Measurements from ENCODE around the gene AFMID.

The AFMID gene

GRCh38 chr17:78180083-78180482 lies 7.1 kb upstream of the AFMID start:
- DNase-seq = peak; percentile 6

DNA sequence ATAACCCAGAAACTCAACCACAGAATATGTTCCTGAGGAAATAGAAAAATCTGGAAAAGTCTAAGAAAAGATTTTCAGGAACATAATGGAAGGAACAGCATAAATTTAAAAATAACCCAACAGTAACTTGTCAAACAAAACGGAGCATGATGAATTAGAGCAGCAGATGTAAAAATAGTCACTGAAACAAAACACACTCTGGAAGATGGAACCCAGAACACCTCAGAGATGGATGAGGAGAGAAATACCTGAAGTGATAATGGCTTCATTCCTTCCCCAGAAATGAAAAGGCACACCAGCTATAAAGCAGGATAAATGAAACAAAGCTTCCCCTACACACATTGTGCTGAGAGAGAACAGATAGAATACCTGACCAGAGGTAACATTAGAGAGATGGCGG lies 6.7 kb upstream of the AFMID start:
- DNase-seq = no peak

DNA sequence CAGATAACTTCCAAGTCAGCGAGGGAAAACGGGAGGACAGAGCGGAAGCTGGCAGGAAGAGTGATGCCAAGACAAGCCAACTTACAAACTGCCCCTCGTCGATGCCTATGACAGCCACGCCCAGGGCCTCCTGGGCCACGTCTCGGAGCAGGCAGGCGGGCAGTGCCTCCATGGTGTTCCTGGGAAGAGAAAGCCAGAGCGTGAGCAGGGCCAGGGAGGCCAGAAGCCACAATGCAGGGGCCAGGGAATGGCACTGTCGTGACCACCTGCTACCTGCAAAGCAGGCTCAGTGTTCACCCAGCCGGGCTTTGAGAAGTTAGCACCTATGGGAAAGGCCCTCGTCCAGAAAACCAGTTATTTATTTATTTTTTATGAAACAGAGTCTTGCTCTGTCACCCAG lies 4.7 kb upstream of the AFMID start:
- no peak for DNase-seq

DNA sequence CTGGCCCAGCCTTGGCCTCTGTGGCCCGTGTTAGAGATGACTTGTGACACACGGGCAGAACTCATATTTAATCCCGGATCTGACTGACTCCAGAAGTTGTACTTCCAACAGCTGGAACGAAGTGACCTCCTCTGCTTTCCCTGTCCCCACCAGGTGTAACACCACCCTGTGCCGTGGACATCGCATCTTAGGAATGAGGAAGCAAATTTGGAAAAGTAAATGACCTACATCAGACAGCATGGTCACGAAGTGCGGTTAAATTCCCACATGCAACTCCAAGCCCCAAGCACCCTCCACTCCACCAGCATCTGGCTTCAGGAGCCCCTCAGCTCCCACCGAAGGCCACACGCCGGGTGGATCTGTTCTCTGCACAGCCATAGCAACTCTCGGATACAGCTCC lies 3.2 kb upstream of the AFMID start:
- DNase-seq = no peak

DNA sequence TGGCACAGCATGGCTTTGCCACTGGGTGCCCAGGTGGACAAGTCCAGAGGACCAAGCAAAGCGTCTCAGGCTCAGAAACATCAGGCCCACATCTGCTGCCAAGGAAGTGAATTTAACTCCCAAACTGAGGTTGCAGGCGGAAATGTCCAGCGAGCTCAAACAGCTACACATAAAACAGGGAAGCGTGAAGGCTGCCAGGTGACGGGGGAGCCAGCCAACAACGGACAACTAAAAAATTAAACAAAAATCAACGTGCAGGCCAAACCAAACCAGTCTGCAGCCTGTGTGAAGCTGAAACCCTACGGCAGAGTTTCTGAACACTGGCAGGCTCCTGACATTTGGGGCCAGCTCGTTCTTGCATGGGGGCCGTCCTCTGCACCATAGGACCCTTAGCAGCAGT lies 2.8 kb upstream of the AFMID start:
- no peak for DNase-seq

- no peak for DNase-seq
Measured at GRCh38 chr17:78184868-78185267, 2.3 kb upstream of the AFMID start.

GRCh38 chr17:78185981-78186691 lies 1.0 kb upstream of the AFMID start:
- no peak for DNase-seq

- DNase-seq = no peak
Measured at GRCh38 chr17:78196716-78197115, 9.6 kb downstream of the AFMID start.

DNA sequence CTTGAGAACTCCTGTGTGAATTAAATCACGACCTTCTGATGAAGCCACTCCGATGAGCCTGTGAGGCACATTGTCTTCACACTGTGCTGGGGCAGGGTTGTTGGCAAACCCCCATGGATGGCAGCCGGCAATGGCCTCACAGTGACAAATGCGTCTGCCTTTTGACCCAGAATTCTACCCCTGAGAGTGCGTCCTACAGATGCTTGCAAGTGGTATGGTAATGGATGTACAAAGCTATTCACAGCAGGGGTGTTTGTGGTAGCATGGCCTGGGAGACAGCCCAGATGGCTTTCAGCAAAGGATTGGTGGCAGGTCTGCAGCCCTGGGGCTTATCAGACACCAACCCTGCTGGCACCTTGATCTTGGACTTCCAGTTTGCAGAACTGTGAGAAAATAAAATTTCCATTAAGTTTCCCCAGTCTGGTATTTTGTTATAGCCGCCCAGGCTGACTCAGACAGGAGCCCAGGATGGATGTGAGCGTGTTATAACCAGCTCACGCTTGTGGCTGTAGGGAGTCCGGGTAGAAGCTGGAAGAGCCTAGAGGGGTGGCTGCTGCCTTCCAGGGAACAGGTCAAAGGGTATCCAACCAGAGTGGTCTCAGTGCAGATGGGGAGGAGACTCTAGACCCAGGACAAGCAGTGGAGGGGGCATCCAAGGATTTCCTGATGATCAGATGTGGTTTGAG lies 10.1 kb downstream of the AFMID start:
- no peak for DNase-seq

GRCh38 chr17:78200451-78200850 lies 13.3 kb downstream of the AFMID start:
- no peak for DNase-seq

- DNase-seq = no peak
Measured at GRCh38 chr17:78202666-78203065, 15.5 kb downstream of the AFMID start.

DNA sequence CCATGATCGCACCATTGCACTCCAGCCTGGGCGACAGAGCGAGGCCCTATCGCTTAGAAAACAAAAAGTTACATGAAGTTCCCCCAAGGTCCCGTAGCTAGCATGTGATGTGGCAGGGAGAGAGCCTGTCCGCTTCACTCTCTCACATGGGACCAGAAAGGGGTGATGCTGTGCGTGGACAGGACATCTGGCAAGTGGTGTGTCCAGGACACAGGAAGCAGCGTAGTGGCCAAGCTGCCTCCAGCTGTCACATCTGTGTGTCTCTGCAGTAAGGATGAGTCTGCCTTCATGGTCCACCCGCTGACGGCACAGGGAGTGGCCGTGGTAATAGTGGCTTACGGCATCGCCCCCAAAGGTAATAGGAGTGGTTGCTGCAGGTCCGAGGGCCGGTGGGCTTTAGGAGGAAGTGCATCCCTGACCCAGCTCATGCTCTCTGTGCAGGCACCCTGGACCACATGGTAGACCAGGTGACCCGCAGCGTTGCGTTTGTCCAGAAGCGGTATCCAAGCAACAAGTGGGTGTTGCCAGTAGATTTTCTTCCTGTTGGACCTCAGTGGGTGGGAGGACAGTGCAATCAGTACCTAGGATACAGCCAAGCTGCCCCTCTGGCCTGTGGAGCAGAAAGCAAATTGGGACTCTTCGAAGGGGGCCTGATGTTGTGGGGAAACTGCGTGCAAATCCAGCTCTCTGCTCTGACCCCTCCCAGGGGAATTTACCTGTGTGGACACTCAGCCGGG lies 17.4 kb downstream of the AFMID start:
- DNase-seq = no peak

- no peak for DNase-seq
Measured at GRCh38 chr17:78205124-78205775, 18.1 kb downstream of the AFMID start.

DNA sequence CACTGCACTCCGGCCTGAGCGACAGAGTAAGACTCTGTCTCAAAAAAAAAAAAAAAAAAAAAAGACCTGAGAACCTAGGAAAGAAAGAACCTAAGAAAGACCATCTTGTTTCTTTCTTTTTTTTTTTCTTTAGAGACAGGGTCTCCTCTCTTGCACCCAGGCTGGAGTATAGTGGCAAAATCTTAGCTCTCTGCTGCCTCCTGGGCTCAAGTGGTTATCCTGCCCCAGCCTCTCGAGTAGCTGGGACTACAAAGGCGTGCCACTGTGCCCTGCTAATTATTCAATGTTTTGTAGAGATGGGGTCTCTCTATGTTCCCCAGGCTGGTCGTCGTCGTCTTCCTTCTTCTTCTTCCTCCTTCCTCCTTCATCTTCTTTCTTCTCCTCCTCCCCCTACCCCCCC lies 19.1 kb downstream of the AFMID start:
- DNase-seq = no peak

DNA sequence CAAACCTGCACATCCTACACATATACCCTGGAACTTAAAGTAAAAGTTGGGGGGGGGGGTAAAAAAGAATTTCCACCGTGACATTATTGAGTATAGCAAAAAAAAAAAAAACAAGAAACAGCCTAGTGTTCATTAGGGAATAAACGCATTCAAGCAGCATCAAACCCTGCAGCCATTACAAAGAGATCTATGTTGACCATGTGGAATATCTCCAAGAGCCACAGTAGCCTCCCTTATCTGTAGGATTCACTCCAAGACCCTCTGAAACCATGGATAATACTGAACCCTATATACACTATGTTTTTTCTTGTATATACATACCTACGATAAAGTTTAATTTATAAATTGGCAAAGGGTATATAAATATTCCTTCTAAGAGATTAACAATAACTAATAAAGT lies 21.3 kb downstream of the AFMID start:
- no peak for DNase-seq

DNA sequence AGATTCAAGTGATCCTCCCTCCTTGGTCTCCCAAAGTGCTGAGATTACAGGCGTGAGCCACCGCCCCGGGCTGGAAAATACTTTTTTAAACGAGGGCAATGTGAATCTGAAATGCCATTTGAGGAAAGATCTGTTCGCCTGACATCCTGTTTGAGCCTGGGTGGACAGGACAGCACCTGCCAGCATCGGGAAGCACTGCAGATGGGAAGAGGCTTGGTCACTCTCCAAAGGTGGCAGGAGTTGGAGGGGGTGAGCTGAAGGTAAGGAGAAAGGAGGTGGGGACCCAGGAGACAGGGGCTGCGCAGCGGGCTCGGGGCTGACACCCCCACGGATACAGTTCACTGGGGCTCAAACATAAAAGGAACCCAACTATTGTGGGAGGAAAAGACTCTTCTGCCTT lies 22.9 kb downstream of the AFMID start:
- DNase-seq = no peak

DNA sequence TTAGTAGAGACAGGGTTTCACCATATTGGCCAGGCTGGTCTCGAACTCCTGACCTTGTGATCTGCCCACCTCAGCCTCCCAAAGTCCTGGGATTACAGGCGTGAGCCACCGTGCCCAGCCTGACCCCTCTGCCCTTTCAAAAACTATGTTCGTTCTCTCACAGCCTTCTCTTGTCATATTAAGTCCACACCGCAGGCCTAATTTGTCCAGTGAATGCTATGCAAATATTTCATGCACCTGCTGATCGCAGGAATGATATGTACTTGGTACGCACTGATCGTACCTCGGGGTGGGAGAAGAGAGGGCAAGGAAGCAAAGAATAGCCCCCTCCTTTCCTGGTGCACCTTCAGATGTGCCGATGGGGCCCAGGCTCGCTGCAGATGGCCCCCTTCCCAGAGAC lies 23.9 kb downstream of the AFMID start:
- DNase-seq = no peak

DNA sequence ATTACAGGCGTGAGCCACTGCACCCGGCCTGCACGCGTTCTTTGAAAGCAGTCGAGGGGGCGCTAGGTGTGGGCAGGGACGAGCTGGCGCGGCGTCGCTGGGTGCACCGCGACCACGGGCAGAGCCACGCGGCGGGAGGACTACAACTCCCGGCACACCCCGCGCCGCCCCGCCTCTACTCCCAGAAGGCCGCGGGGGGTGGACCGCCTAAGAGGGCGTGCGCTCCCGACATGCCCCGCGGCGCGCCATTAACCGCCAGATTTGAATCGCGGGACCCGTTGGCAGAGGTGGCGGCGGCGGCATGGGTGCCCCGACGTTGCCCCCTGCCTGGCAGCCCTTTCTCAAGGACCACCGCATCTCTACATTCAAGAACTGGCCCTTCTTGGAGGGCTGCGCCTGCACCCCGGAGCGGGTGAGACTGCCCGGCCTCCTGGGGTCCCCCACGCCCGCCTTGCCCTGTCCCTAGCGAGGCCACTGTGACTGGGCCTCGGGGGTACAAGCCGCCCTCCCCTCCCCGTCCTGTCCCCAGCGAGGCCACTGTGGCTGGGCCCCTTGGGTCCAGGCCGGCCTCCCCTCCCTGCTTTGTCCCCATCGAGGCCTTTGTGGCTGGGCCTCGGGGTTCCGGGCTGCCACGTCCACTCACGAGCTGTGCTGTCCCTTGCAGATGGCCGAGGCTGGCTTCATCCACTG lies 27.0 kb downstream of the AFMID start, which contains the start of gene BIRC5:
TSS of gene BIRC5 (plus strand) at position 238 of the 690 bp plus-strand sequence. CDS start at position 302, 64 bp downstream.
- peak; percentile 88 for DNase-seq

DNA sequence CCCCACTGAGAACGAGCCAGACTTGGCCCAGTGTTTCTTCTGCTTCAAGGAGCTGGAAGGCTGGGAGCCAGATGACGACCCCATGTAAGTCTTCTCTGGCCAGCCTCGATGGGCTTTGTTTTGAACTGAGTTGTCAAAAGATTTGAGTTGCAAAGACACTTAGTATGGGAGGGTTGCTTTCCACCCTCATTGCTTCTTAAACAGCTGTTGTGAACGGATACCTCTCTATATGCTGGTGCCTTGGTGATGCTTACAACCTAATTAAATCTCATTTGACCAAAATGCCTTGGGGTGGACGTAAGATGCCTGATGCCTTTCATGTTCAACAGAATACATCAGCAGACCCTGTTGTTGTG lies 27.5 kb downstream of the AFMID start:
- DNase-seq = no peak

GRCh38 chr17:78219396-78220150 lies 32.4 kb downstream of the AFMID start:
- no peak for DNase-seq

DNA sequence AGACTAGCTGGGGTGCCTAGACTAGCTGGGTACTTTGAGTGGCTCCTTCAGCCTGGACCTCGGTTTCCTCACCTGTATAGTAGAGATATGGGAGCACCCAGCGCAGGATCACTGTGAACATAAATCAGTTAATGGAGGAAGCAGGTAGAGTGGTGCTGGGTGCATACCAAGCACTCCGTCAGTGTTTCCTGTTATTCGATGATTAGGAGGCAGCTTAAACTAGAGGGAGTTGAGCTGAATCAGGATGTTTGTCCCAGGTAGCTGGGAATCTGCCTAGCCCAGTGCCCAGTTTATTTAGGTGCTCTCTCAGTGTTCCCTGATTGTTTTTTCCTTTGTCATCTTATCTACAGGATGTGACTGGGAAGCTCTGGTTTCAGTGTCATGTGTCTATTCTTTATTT lies 35.9 kb downstream of the AFMID start:
- no peak for DNase-seq

GRCh38 chr17:78223765-78224164 lies 36.6 kb downstream of the AFMID start:
- DNase-seq = no peak

All from CD4-positive, alpha-beta T cell treated with Interleukin-17A for 1 hour (primary cell).